OCI-LY3 (cell line): ENCODE measurements around the gene POP4.

ENCODE experiments used
- H2AFZ ChIP-seq: fragments of 200-600, 300-600 bp; shearing (Covaris generic); 2 replicates; pipeline ENCODE4 v1.6.0; 2014; ENCODE audit warnings: antibody characterized with exemption, low read depth, low read length
- H3K27ac ChIP-seq: fragments of 200-600, 300-600 bp; sonication (generic); 2 replicates; pipeline ENCODE4 v1.5.1; 2014; ENCODE audit warnings: mild to moderate bottlenecking, low read length, moderate library complexity, mixed read lengths
- H3K27me3 ChIP-seq: fragments of 200-600, 300-600 bp; sonication (generic); 2 replicates; pipeline ENCODE4 v1.6.1; 2014; ENCODE audit warnings: low read depth, low read length, mixed read lengths
- H3K36me3 ChIP-seq: fragments of 200-600, 300-600 bp; sonication (generic); replicated peaks from 2 replicates; pipeline ENCODE3; 2014; ENCODE audit warnings: low read depth, low read length, mixed read lengths
- H3K4me1 ChIP-seq: fragments of 300-600, 200-600 bp; sonication (generic); 2 replicates; pipeline ENCODE4 v1.6.1; 2014; ENCODE audit warnings: low read length, mixed read lengths
- H3K4me2 ChIP-seq: fragments of 200-600, 300-600 bp; sonication (generic); 2 replicates; pipeline ENCODE4 v1.6.1; 2014; ENCODE audit warnings: low read length, mixed read lengths
- H3K4me3 ChIP-seq: fragments of 300-600, 200-600 bp; sonication (generic); 2 replicates; pipeline ENCODE4 v1.5.1; 2014; ENCODE audit warnings: antibody characterized with exemption, mild to moderate bottlenecking, low read length, moderate library complexity
- H3K79me2 ChIP-seq: fragments of 300-600, 200-600 bp; shearing (Covaris generic); 2 replicates; pipeline ENCODE4 v1.6.1; 2014; ENCODE audit warnings: mild to moderate bottlenecking, low read length, mixed read lengths
- H3K9ac ChIP-seq: fragments of 300-600, 200-600 bp; shearing (Covaris generic); 2 replicates; pipeline ENCODE4 v1.6.0; 2014; ENCODE audit warnings: mild to moderate bottlenecking, low read length, moderate library complexity
- H3K9me3 ChIP-seq: fragments of 200-600, 300-600 bp; shearing (Covaris generic); 2 replicates; pipeline ENCODE4 v1.6.1; 2014; ENCODE audit warnings: low read length, mixed read lengths; ENCODE audit not compliant: insufficient read depth
- H4K20me1 ChIP-seq: fragments of 200-600, 300-600 bp; sonication (generic); 2 replicates; pipeline ENCODE4 v1.6.1; 2016; ENCODE audit warnings: low read length, mixed read lengths; ENCODE audit not compliant: insufficient read depth
- EZH2phosphoT487 ChIP-seq: fragments of 200-600 bp; shearing (Covaris generic); IDR thresholded peaks from 2 replicates; pipeline ENCODE4 v1.6.1; 2018; ENCODE audit warnings: antibody characterized with exemption, mixed run types, low read depth
- TF ChIP-seq, protein P1 (sequence below): fragments of 200-600, 300-600 bp; sonication (generic); IDR thresholded peaks from 2 replicates; pipeline ENCODE4 v1.5.1; 2014; ENCODE audit warnings: antibody characterized with exemption, low read length, low read depth

Gene POP4

DNA sequence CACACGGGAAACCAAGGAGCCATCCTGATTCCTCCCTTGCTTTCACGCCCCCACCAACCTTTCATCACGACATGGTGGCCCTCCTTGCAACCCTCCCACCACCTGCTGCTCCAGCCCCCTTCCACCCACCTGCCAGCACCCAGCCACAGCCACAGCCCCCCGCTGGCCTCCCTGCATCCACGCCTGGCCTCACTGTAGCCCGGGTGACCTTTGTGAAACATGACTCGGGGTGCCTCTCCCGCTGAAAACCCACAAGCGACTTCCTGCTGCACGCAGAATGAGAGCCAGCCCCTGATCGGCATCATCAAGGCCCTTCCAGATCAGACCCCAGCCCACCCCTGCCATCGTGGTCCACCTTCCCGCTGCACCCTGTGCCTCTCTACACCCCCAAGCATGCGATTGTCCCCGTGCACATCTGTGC is 14.9 kb downstream of the POP4 start:
- no peak overlapping the region for H3K27ac ChIP-seq
- no peaks in the 10 kb centered on the region for H3K4me1 ChIP-seq
- H3K27me3 ChIP-seq: peaks cover 12% of the 10 kb centered on the region; the same call in 1 of the 2 replicates
- H3K79me2 ChIP-seq: no peaks in the 10 kb centered on the region
- no peak overlapping the region for H3K4me2 ChIP-seq
- H4K20me1 ChIP-seq: no peaks in the 10 kb centered on the region
- no peak overlapping the region for H3K4me3 ChIP-seq
- H3K9me3 ChIP-seq: no peaks in the 10 kb centered on the region
- H3K9ac ChIP-seq: no peak overlapping the region
- no peak overlapping the region for H2AFZ ChIP-seq
- TF ChIP-seq, protein P1, sequence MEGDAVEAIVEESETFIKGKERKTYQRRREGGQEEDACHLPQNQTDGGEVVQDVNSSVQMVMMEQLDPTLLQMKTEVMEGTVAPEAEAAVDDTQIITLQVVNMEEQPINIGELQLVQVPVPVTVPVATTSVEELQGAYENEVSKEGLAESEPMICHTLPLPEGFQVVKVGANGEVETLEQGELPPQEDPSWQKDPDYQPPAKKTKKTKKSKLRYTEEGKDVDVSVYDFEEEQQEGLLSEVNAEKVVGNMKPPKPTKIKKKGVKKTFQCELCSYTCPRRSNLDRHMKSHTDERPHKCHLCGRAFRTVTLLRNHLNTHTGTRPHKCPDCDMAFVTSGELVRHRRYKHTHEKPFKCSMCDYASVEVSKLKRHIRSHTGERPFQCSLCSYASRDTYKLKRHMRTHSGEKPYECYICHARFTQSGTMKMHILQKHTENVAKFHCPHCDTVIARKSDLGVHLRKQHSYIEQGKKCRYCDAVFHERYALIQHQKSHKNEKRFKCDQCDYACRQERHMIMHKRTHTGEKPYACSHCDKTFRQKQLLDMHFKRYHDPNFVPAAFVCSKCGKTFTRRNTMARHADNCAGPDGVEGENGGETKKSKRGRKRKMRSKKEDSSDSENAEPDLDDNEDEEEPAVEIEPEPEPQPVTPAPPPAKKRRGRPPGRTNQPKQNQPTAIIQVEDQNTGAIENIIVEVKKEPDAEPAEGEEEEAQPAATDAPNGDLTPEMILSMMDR: no peak
- no peak for TF ChIP-seq EZH2phosphoT487
- H3K36me3 ChIP-seq: no peaks in the 10 kb centered on the region

DNA sequence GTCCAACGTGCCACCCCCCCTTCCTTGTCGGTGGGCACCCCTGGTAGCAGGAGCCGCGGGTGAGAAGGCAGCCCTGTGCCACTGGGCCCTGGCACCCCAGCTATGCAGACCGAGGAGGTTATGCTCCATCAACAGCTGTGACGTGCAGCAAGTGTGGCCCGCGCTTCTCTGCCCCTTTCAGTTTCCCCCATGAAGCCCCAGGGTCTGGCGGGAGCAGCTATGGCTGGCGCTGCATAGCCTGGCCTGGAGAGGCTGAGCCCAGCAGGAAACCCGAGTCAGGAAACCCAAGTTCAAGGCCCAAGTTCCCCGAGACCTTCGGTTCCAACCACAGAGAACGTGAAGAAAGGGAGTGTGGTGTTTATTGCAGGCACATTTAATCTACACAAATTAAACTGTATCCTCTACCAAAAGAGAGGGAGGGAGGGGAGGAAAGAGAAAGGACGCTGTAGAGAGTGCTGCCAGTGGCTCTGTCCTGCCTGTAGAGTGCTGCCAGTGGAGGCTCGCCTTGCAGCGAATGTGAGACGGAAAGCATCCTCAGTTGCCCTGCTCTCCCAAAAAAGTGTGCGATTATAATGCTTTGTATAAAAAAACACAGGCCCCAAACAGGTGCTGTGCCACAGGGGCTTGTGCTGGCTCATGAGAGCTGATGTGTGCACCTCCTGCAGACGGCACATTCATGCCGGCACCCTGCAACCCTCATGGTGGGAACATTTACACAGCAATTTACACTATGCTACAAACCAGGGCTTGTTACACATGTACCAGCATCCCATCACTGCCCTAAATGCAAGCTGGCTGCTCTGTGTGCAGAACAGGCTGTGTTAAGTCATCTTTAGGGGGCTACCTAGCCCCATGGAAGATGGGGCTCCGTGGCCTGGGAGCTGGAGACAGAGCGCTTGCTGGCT is 16.3 kb downstream of the POP4 start:
- TF ChIP-seq, protein P1: no peak
- TF ChIP-seq EZH2phosphoT487: no peak
- no peak overlapping the region for H3K9ac ChIP-seq
- H3K9me3 ChIP-seq: no peaks in the 10 kb centered on the region
- H4K20me1 ChIP-seq: no peaks in the 10 kb centered on the region
- H3K4me3 ChIP-seq: no peak overlapping the region
- no peak overlapping the region for H3K27ac ChIP-seq
- no peaks in the 10 kb centered on the region for H3K4me1 ChIP-seq
- H3K79me2 ChIP-seq: no peaks in the 10 kb centered on the region
- no peak overlapping the region for H2AFZ ChIP-seq
- H3K36me3 ChIP-seq: no peaks in the 10 kb centered on the region
- peaks cover 12% of the 10 kb centered on the region; the same call in 1 of the 2 replicates for H3K27me3 ChIP-seq
- H3K4me2 ChIP-seq: no peak overlapping the region

DNA sequence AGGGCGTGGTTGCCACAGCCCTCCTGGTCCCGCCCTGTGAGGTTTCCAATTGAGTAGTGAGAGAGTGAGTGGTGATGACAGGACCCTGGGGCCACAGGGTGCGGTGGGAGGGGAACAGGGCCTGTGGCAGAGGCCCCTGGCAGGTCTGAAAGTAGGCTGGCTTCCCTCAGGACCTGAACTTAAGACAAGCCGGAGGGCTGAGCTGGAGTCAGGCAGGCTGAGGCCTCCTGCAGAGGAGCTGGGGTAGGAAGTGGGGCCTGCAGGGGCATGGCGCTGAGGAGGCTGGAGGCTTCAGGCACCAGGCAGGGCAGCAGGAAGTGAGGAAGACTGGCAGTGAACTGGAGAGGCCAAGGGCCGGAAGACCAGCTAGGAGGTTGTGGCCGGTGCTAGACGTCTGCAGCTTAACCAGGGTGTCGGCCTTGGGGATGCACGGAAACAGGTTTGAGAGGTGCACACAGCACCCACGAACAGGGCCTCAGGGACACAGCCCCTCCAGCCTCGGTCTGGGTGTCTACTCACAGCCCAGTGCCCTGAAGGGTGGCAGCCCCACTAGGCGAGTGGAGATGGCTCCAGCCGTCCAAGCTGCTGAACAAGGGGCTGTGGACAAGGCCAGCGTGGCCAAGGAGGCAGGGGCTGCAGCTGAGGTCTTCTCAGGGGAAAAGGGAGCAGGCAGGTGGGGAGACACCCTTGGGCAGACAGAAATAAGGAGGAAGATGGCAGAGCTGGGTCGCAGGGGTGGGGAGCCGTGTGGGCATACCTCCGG is 17.8 kb downstream of the POP4 start:
- H3K4me1 ChIP-seq: no peaks in the 10 kb centered on the region

More for the DNA sequence above, 17.8 kb downstream of the POP4 start:
- H3K9ac ChIP-seq: no peak overlapping the region
- H3K79me2 ChIP-seq: no peaks in the 10 kb centered on the region
- H2AFZ ChIP-seq: no peak overlapping the region
- no peaks in the 10 kb centered on the region for H3K36me3 ChIP-seq
- no peaks in the 10 kb centered on the region for H4K20me1 ChIP-seq
- H3K27ac ChIP-seq: no peak overlapping the region
- no peak overlapping the region for H3K4me3 ChIP-seq
- H3K4me2 ChIP-seq: no peak overlapping the region
- TF ChIP-seq EZH2phosphoT487: no peak
- TF ChIP-seq, protein P1: no peak
- H3K9me3 ChIP-seq: no peaks in the 10 kb centered on the region
- H3K27me3 ChIP-seq: peaks cover 12% of the 10 kb centered on the region; the same call in 1 of the 2 replicates
